ENCODE measurements around the gene CABLES2.

GRCh38 chr20:62420846-62421715 is 14.0 kb upstream of the CABLES2 start:
- TF ChIP-seq POLR2A (IDR thresholded peaks at IDR 0.05; ENCODE audit: low read length) (no peak), GATA1 (IDR thresholded peaks at IDR 0.05; ENCODE audit: low read depth, low read length) (no peak)

Data from erythroblast (primary cell).